Fibroblast of lung (primary cell): Measurements from ENCODE around the gene RRP7A.
"Not testable (repeated sequence)": the region's sequence is repeated elsewhere in the genome, so short reads cannot be mapped to it uniquely, and the experiment has no call there.

ENCODE experiments used
- CTCF ChIP-seq, 2 donors: IDR thresholded peaks in 1 of 2; conservative IDR thresholded peaks in 1 of 2; 1 replicate in 1 of 2; 2 replicates in 1 of 2; pipeline ENCODE4 v1.5.1; 2011 to 2012; ENCODE audit warnings: low read length in 2 of 2, control low read depth in 1 of 2, inconsistent platforms in 1 of 2, low read depth in 1 of 2, mild to moderate bottlenecking in 1 of 2
- EZH2 ChIP-seq: IDR thresholded peaks from 2 replicates; pipeline ENCODE4 v1.5.1; 2012; ENCODE audit warnings: low read length, control low read depth, mild to moderate bottlenecking; ENCODE audit errors: missing control alignments

GRCh38 chr22:42495533-42496141, 24.0 kb downstream of the RRP7A start:
- not testable (repeated sequence) for TF ChIP-seq CTCF (conservative IDR thresholded peaks at IDR 0.05 in 1 of 2, IDR thresholded peaks at IDR 0.05 in 1 of 2; ENCODE audit: low read depth in 1 of 2, low read length in 2 of 2); EZH2
